Activated CD8-positive, alpha-beta memory T cell treated with anti-CD3 and anti-CD28 coated beads, Interleukin-2, amount 50 U/mL, for 4 hours (primary cell): Measurements from ENCODE around the gene BACH2.
"Not testable (repeated sequence)": the region's sequence is repeated elsewhere in the genome, so short reads cannot be mapped to it uniquely, and the experiment has no call there.

Experiments used
- DNase-seq: peaks from one replicate; pipeline ENCODE4 v3.0.0-alpha.2; 2020

BACH2 gene

DNA sequence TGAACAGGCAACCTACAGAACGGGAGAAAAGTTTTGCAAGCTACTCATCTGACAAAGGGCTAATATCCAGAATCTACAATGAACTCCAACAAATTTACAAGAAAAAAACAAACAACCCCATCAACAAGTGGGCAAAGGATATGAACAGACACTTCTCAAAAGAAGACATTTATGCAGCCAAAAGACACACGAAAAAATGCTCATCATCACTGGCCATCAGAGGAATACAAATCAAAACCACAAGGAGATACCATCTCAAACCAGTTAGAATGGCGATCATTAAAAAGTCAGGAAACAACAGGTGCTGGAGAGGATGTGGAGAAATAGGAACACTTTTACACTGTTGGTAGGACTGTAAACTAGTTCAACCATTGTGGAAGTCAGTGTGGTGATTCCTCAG is 237.5 kb downstream of the BACH2 start:
- not testable (repeated sequence) for DNase-seq

DNA sequence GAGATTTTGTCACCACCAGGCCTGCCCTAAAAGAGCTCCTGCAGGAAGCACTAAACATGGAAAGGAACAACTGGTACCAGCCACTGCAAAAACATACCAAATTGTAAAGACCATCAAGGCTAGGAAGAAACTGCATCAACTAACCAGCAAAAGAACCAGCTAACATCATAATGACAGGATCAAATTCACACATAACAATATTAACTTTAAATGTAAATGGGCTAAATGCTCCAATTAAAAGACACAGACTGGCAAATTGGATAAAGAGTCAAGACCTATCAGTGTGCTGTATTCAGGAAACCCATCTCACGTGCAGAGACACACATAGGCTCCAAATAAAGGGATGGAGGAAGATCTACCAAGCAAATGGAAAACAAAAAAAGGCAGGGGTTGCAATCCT is 240.7 kb downstream of the BACH2 start:
- not testable (repeated sequence) for DNase-seq

DNA sequence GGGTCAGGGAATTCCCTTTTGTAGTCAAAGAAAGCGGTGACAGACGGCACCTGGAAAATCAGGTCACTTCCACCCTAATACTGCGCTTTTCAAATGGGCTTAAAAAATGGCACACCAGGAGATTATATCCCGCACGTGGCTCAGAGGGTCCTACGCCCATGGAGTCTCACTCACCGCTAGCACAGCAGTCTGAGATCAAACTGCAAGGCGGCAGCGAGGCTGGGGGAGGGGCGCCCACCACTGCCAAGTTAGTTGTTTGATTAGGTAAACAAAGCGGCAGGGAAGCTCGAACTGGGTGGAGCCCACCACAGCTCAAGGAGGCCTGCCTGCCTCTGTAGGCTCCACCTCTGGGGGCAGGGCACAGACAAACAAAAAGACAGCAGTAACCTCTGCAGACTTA is 242.4 kb downstream of the BACH2 start:
- not testable (repeated sequence) for DNase-seq

DNA sequence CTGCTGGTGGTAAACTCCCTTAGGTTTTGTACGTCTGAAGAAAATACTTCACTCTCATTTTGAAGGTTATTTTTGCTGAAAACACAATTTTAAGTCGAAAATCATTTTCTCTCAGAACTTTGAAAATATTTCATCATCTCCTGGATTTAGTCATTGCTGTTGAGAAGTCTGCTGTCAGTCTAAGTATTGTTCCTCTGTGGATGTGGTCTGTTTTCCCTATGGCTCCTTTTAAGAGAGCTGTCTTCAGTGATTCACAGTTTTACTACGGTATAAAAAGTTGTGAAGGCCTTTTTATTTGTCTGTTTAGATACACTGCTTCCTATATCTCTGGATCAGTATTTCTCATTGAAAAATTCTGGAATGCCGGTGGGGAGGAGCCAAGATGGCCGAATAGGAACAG is 243.0 kb downstream of the BACH2 start:
- DNase-seq: no peak

GRCh38 chr6:90049295-90049694 is 247.3 kb downstream of the BACH2 start:
- no peak for DNase-seq

- no peak for DNase-seq
Measured at GRCh38 chr6:90048206-90048967, 248.3 kb downstream of the BACH2 start.

DNA sequence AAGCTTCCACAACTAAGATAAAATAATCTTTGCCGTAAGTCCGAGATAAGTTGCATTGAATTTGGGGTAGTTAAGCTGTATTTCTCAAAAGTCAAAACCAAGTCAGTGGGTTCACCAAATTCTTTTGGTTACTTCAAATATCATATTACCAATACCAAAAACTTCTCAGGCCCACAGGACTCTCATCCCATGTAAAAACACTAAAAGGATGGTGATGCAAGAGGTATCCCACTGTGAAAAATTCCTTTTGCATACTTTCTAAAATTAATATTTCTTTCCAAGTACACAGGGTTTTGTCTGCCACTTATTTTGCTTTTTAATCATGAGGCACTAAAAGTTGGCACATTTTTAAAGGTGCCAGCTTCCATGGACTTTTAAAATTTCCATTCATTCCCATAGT is 251.1 kb downstream of the BACH2 start:
- no peak for DNase-seq

DNA sequence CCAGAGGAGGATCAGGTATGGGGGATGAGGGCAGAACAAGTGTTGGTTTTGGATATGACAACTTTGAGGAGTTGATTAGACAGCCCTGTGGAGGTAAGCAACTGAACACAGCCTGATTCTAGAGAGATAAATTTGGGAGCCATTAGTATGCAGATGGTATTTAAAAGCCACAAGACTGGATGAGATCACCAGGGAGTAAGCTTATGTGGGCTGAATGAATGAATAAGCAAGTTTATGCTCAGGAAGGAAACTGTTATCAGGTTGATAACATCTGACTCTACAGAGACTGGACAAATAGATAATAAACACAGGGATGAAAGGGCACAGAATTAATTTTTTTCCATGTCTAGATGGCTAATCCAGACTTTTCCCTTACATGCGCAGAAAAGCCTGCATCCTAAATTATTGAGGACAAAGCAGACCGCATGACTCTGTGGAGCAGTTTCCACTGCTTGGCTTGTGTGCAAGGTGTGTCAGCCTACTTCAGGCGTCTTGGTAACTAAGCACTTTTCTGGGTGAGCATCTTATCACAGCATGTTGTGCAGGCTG is 251.7 kb downstream of the BACH2 start:
- DNase-seq: no peak

DNA sequence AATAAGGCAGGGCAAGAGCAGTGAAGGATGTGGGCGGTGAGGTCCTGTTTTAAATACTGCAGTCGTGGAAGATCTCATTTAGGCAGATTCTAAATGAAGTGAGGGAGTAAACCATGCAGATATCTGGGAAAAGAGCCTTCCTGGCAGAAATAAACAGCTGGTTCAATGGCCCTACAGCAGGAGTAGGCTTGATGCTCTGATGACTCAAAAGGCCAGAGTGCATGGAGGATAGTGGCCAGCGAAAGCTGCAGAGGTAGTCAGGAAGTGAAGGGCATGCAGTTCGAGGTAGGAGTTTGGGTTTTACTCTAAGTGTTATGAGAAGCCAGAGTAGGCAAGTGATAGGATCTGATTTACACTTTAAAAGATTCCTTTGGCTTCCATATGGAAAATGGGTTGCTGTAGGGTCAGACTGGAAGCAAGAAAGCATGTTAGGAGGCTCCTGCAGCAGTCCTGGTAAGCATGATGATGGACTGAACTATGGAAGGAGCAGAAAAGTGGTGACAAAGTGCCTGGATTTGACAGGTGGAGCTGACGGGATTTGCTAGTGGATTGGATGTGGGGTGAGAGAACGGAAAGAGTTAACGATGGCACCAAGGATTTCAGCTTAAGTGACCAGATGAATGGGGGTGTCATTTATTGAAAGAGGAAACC is 252.3 kb downstream of the BACH2 start:
- no peak for DNase-seq

GRCh38 chr6:90040931-90041330 is 255.7 kb downstream of the BACH2 start:
- no peak for DNase-seq

DNA sequence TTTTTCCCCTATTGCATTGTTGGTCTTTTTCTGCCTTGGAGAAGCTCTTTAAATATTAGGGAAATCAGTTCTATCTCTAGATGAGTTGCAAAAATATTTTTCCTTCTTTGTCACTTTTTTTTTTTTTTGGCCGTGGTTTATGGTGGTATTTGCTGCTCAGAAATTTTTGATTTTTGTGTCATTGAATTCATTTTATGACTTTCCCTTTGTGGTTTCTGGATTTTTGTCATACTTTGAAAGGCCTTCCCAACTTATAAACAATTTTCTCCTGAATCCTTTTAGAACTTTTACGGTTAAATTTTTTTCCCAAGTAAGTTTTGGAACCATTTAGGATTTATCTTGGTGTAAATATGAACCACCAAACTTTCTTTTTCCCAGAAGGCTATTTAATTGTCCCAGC is 256.7 kb downstream of the BACH2 start:
- no peak for DNase-seq

DNA sequence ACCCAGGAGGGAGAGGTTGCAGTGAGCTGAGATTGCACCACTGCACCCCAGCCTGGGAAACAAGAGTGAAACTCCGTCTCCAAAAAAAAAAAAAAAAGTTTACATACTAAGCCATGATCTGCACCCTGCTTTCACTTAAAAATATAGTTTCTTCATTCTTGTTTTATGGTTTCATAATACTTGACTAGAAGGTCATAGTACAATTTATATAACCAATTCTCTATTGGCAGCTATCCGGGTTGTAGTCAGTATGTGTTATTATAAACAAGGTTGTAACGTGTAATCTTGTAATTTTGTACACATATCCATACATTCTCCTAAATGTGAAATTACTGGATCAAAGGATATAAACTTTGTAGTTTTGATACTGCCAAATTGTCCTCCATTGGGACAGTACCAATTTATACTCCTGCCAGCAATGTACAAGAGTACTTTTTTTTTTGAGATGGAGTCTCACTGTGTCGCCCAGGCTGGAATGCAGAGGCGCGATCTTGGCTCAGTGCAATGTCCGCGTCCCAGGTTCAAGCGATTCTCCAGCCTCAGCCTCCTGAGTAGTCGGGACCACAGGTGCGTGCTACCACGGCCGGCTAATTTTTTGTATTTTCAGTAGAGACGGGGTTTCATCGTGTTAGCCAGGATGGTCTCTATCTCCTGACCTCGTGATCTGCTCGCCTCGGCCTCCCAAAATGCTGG is 257.5 kb downstream of the BACH2 start:
- DNase-seq: no peak

- no peak for DNase-seq
Measured at GRCh38 chr6:90036963-90037362, 259.7 kb downstream of the BACH2 start.

GRCh38 chr6:90035047-90035723 is 261.5 kb downstream of the BACH2 start:
- DNase-seq: no peak

GRCh38 chr6:90033746-90034271 is 262.8 kb downstream of the BACH2 start:
- DNase-seq: no peak

DNA sequence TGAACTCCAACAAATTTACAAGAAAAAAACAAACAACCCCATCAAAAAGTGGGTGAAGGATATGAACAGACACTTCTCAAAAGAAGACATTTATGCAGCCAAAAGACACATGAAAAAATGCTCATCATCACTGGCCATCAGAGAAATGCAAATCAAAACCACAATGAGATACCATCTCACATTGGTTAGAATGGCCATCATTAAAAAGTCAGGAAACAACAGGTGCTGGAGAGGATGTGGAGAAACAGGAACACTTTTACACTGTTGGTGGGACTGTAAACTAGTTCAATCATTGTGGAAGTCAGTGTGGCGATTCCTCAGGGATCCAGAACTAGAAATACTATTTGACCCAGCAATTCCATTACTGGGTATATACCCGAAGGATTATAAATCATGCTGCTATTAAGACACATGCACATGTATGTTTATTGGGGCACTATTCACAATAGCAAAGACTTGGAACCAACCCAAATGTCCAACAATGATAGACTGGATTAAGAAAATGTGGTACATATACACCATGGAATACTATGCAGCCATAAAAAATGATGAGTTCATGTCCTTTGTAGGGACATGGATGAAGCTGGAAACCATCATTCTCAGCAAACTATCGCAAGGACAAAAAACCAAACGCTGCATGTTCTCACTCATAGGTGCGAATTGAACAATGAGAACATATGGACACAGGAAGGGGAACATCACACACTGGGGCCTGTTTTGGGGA is 264.0 kb downstream of the BACH2 start:
- not testable (repeated sequence) for DNase-seq

DNA sequence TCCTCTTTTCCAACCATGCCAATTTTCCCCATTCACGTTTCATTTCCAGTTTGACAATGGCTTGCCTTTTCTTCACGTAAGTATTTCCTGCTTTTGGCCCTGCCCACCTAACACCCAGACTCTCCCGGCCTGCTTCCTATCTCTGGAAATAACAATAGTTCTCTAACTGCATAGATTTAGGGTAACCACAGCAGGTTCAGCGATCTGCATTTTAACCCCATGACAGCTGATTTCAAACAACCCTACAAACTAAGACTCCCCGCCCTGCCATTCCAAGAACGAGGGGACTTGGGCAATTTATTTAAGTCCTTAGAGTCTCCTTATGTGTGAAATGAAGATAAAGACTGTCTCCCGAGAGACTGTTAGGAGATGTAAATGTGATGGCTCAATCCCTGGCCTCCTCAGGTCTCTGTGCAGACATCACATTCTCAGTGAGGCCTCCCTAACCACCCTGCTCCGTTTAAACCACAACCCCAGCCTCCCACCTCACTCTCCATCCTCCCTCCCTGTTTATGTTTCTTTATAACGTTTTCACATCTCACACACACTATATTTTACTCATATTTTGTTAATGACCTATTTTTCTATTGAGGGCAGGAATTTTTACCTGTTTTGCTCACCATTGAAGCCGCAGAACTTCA is 267.5 kb downstream of the BACH2 start:
- DNase-seq: no peak

DNA sequence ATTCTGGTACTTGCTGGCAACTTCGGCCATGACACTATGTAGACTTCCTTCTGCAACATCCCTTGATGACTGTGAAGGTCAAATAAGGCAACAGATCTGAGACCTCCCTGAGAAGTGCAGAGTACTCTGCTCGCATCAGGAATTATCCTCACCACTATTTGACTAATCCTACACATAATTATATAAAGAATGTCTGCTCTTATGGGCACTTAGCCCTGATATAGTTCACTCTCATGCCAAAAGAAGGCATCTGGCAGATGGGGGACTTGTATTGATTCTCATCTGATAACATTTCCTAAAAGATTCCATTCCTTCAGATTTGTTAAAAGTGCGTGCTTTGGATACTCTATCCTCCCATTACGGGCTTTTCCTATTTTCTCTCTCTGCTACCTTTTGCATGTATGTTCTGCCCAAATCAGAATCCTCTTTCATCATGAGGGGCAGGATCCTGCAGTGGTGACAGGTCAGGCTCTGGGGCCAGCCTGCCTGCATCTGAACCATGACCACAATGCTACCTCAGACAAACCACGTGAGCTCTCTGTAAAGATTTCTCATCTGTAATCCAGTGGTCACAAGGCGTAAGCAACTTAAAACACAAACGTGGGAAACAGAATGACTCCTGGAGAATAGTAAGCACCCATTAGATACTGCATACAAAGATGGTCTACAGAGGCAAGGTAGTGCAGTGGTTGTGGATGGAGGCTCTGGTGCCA is 268.4 kb downstream of the BACH2 start:
- DNase-seq: no peak

DNA sequence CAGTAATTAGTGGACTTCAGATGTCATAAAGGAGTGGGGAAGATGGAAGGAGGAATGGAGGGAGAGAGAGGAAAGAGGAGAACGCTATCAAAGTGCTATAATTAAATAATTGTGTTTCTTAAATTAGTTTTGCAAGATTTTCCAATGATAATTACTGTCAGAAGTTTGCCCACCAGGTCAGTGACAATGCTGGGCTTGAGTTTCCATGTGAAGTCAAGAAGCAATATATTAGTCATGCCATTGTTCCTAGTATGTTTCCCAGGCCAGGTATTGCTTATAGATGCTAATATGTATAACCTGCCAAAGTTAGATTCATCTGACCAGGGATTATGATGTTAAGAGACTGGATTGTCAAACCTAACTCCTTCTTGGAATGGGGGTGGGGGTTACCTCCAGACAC is 270.4 kb downstream of the BACH2 start:
- no peak for DNase-seq

DNA sequence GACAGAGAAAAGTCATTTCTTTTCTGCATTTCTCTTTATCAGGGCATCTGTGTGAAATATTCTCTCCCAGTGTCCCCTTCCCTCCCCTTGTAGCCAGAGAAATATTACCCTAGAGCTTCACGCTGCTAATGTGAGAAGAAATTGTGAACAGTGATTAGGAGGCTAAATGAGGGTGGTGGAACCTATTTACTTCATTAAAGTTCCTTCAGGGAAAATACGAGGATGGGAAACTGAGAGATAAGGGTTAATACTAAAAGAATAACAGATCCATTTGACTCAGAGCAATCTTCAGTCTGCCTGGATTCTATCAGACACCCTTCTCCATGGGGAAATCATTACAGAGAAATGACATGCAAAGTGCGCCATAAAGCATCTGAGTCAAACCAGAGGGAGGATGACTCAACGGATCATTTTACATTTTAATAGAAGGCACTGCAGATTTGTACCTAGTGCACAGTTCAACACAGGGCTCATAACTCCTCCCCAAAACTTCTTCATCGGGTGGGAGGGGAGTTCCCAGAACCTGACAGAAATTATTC is 271.1 kb downstream of the BACH2 start:
- DNase-seq: peak; percentile 39

- no peak for DNase-seq
Measured at GRCh38 chr6:90024633-90025032, 272.0 kb downstream of the BACH2 start.
